ENCODE results near the gene ZNF581. TPM values are rescaled to one million over a fixed set of nuclear protein-coding genes. Genes with fewer than 3 reads are reported as not detected.

ZNF581 gene
- total RNA-seq, 1 experiment from 2014 or later, result 65.1 TPM

DNA sequence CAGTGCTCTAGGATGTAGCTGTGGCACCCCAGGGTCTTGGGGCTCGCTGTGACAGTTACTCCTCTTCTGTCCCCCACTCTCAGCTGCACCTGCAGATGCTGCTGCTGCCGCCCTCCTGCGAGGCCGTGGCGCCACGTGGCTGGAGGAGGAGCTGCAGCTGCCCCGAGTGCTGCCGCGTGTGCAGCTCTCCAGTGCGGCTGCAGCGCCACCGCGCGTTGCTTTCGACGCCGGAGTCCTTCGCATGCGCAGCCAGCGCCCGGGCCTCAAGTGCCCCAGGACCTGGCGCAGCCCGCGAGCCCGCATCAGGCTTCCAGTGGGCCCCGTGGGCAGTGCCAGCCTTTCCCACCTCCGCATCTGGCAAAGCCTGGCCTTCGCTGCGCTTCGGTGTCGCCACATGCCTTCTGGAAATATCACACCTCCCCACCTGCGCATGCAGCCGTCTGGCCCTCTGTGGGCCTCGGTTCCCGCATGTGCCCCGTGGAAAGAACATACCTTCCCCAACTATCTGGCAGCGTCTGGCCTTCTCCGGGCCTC lies 3.3 kb upstream of the ZNF581 start:
- Mint-ChIP-seq H3K9me3 (peaks cover 0 to 4% of the 10 kb centered on the region in 2 experiments; a peak in 3 of 5 replicates), H3K27ac (peak overlapping the region; percentile 47 to 94 (median 90); a peak in 4 of 7 replicates), H3K4me3 (peak overlapping the region; percentile 80 to 97), H3K27me3 (ENCODE audit: low read depth) (peaks cover 3% of the 10 kb centered on the region; the same call in 1 of the 2 replicates), H3K4me1 (peaks cover 30 to 46% of the 10 kb centered on the region in 2 experiments), H3K36me3 (ENCODE audit: insufficient read depth in 1 of 3, low read depth in 3 of 3) (peaks cover 17 to 24% (median 23%) of the 10 kb centered on the region in 3 experiments; a peak in 6 of 7 replicates)
- H4K5ac ChIP-seq (ENCODE audit: insufficient read length, low read depth, low read length), result no peak overlapping the region
- H3K27ac ChIP-seq (ENCODE audit: insufficient read length, low read depth, low read length), result no peak overlapping the region
- no peak overlapping the region for H2BK12ac ChIP-seq (ENCODE audit: insufficient read length, low read depth, low read length)
- peaks cover 36% of the 10 kb centered on the region for H3K23me2 ChIP-seq (ENCODE audit: insufficient read length, low read depth, low read length, poor library complexity, severe bottlenecking)
- H2AK5ac ChIP-seq (ENCODE audit: insufficient read length, low read length), result no peak overlapping the region
- peak overlapping the region; percentile 58 for H3K4me2 ChIP-seq (ENCODE audit: insufficient read depth, insufficient read length, low read length)
- H3K27me3 ChIP-seq (ENCODE audit: insufficient read depth, low read length), result no peaks in the 10 kb centered on the region
- DNase-seq, result peak; percentile 80
- H3K79me1 ChIP-seq (ENCODE audit: insufficient read depth, low read depth, low read length, poor library complexity, severe bottlenecking), result peaks cover 9% of the 10 kb centered on the region
- no peak; the same call in 2 of the 3 replicates for TF ChIP-seq CTCF (conservative IDR thresholded peaks at IDR 0.05)
- H4K91ac ChIP-seq (ENCODE audit: insufficient read length, low read depth, low read length), result no peak overlapping the region
- H3K23ac ChIP-seq (ENCODE audit: insufficient read length, low read depth, low read length), result no peak overlapping the region
- 0 out of 2 replicates have a peak, but pooled peaks cover 2% of the 10 kb centered on the region for H3K4me1 ChIP-seq (ENCODE audit: insufficient read depth, low read length)
- no peak overlapping the region for H3T11ph ChIP-seq (ENCODE audit: low read length)
- no peaks in the 10 kb centered on the region for H3K9me3 ChIP-seq (ENCODE audit: control insufficient read depth, low read depth, low read length)
- H2BK120ac ChIP-seq (ENCODE audit: low read depth, low read length, poor library complexity, severe bottlenecking), result no peak overlapping the region
- H3K4ac ChIP-seq (ENCODE audit: low read depth, low read length), result no peak overlapping the region
- H3K18ac ChIP-seq (ENCODE audit: insufficient read length, low read depth, low read length), result no peak overlapping the region
- H3K14ac ChIP-seq (ENCODE audit: insufficient read depth, low read length), result no peak overlapping the region
- no peak overlapping the region for H2BK15ac ChIP-seq (ENCODE audit: low read depth, low read length)
- H4K20me1 ChIP-seq (ENCODE audit: control insufficient read depth, insufficient read depth, insufficient read length), result no peaks in the 10 kb centered on the region
- H2BK20ac ChIP-seq (ENCODE audit: low read depth, low read length, poor library complexity, severe bottlenecking), result no peak overlapping the region
- no peak overlapping the region for H4K8ac ChIP-seq (replicated peaks; ENCODE audit: insufficient read length, low read depth, low read length)
- H3K9ac ChIP-seq (ENCODE audit: extremely low read depth, insufficient read length, low read length), result no peak overlapping the region
- peaks cover 15% of the 10 kb centered on the region; the same call in 1 of the 2 replicates for H3K79me2 ChIP-seq (ENCODE audit: insufficient read depth, low read length)
- no peak overlapping the region for H3K56ac ChIP-seq (ENCODE audit: insufficient read length, low read depth, low read length)
- H2AFZ ChIP-seq (ENCODE audit: low read length), result no peak overlapping the region
- no peak overlapping the region for H2BK5ac ChIP-seq (ENCODE audit: insufficient read length, low read length)
- WGBS (ENCODE audit: extremely low coverage, insufficient read length, low lambda C conversion rate), result no CpG with 5 or more reads among the region's 38 CpGs

Measured in H9 (cell line).